Stromal cell of bone marrow (primary cell): ENCODE measurements around the gene SELE.

Experiments used
- DNase-seq: peaks from one replicate; pipeline ENCODE4 v3.0.0-alpha.2; 2012; ENCODE audit warnings: low read depth

SELE gene

GRCh38 chr1:169681140-169681539, 52.7 kb downstream of the SELE start:
- DNase-seq, result no peak

- DNase-seq, result no peak
Measured at GRCh38 chr1:169680377-169681019, 53.4 kb downstream of the SELE start.

DNA sequence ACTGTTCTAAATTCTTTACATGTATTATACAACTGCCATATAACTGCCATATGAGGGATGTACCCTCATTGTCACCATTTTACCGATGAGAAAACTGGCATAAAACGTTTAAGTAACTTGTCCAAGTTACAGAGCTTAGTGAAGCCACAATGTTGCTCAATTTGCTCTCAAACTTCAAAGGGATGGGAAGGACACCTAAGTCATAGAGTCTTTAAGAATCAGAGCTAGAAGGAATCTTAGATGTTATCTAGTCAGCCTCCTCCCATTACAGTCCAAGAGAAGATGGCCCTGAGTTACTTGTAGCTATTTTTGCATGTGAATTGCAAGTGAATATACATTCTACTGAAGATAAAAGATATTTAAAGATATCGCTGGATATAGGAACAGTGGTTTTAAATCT, 54.2 kb downstream of the SELE start:
- no peak for DNase-seq

- no peak for DNase-seq
Measured at GRCh38 chr1:169676001-169676400, 57.9 kb downstream of the SELE start.
